ENCODE measurements around the gene SORBS2. TPM values are rescaled to one million over a fixed set of nuclear protein-coding genes. Genes with fewer than 3 reads are reported as not detected.

Gene SORBS2
- total RNA-seq, 1 donor from 2014 or later: 94.2 TPM

DNA sequence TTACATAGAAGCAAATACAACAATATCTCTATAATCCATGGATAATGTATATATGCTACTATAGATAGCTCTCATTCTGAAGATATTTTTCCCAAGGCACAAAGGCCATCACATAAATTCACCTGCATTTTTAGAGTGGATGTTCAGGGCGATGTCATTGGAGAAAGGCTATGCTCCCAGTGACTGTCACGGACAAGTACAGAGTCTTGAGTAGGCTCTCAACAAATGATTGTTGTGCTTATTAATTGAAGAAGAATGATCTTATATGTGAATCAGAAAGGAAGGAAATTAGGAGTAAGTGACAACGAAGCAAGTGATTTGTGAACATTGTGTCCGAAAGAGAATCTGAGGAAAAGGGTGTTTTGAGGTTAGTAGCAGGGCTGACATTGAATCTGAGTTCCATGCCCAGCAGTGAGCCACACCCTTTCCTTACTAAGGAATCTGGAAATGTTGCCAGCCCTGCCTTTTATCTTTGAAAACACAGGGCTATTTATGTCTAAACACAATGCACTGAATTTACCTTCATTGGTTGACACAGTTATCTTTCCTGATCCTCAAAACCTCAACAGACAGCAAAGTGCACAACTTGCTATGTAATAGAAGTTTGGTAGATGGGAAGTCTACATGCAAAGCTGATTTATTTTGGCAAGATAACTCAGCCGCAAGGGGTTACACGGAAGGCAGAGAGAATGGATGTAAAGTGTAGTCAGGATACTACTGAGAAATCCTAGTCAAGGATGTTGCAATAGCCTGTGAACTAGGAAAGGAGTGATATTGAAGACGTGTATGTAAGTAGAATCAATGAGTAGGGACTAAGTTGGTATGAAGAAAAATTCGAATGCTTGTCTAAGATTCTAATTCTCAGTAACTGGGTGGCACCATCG, 50.4 kb downstream of the SORBS2 start:
- H3K4me3 Mint-ChIP-seq (ENCODE audit: low read depth): no peak overlapping the region
- H3K27ac Mint-ChIP-seq: no peak overlapping the region
- peaks cover 2% of the 10 kb centered on the region for H3K4me1 Mint-ChIP-seq (ENCODE audit: low read depth)
- no peaks in the 10 kb centered on the region for H3K27me3 Mint-ChIP-seq
- no peak for DNase-seq (ENCODE audit: low spot score, unreplicated experiment)
- no peaks in the 10 kb centered on the region for H3K9me3 Mint-ChIP-seq (ENCODE audit: low read depth)
- TF ChIP-seq, protein P1, sequence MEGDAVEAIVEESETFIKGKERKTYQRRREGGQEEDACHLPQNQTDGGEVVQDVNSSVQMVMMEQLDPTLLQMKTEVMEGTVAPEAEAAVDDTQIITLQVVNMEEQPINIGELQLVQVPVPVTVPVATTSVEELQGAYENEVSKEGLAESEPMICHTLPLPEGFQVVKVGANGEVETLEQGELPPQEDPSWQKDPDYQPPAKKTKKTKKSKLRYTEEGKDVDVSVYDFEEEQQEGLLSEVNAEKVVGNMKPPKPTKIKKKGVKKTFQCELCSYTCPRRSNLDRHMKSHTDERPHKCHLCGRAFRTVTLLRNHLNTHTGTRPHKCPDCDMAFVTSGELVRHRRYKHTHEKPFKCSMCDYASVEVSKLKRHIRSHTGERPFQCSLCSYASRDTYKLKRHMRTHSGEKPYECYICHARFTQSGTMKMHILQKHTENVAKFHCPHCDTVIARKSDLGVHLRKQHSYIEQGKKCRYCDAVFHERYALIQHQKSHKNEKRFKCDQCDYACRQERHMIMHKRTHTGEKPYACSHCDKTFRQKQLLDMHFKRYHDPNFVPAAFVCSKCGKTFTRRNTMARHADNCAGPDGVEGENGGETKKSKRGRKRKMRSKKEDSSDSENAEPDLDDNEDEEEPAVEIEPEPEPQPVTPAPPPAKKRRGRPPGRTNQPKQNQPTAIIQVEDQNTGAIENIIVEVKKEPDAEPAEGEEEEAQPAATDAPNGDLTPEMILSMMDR (IDR thresholded peaks at IDR 0.05; ENCODE audit: unreplicated experiment): no peak
- peaks cover 22% of the 10 kb centered on the region for H3K36me3 Mint-ChIP-seq (ENCODE audit: insufficient read depth)

DNA sequence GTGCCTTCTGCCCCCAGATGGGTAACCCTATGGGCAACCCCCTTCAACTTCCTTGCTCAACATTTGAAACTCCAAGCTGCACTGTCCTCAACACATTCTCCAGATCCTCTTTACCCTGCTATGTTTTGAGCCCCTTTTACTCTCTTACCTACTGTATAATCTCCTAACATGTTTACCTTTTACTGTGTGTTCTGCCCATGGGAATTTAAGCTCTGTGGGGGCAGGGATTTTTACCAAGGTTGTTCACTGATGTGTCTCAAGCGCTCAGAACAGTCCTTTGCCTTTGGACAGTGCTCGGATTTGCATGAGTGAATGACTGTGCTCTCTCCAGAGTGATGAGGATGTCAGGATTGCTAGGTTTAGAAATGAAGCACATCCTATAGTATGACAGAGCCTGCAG, 53.2 kb downstream of the SORBS2 start:
- peaks cover 3% of the 10 kb centered on the region for H3K9me3 Mint-ChIP-seq (ENCODE audit: low read depth)
- no peaks in the 10 kb centered on the region for H3K27me3 Mint-ChIP-seq
- no peak overlapping the region for H3K27ac Mint-ChIP-seq
- TF ChIP-seq, protein P1 (IDR thresholded peaks at IDR 0.05; ENCODE audit: unreplicated experiment): no peak
- no peak for DNase-seq (ENCODE audit: low spot score, unreplicated experiment)
- peaks cover 25% of the 10 kb centered on the region for H3K36me3 Mint-ChIP-seq (ENCODE audit: insufficient read depth)
- H3K4me3 Mint-ChIP-seq (ENCODE audit: low read depth): no peak overlapping the region
- H3K4me1 Mint-ChIP-seq (ENCODE audit: low read depth): peaks cover 15% of the 10 kb centered on the region

DNA sequence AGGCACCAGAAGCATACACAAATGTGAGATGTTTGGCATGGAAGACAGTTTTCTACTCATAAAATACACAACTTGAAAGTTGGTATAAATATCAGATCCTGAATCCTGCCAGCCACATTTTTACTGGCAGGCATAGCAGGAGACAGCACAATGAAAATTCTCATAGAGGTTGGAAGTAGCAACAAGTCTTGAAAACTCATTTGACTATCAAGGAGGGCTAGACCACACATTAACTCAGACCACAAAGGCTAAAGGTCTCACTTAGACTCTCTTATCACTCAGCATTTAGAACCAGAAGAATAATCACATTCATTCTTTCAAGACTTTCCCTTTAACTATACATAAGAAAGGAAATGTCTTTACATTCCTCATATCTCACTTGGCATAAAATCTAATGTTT, 56.5 kb downstream of the SORBS2 start:
- Mint-ChIP-seq H3K9me3 (ENCODE audit: low read depth) (peaks cover 3% of the 10 kb centered on the region), H3K27me3 (no peaks in the 10 kb centered on the region), H3K4me1 (ENCODE audit: low read depth) (peaks cover 18% of the 10 kb centered on the region), H3K27ac (peak overlapping the region; percentile 14), H3K36me3 (ENCODE audit: insufficient read depth) (peaks cover 15% of the 10 kb centered on the region), H3K4me3 (ENCODE audit: low read depth) (no peak overlapping the region)
- DNase-seq (ENCODE audit: low spot score, unreplicated experiment): no peak
- TF ChIP-seq, protein P1 (IDR thresholded peaks at IDR 0.05; ENCODE audit: unreplicated experiment): no peak

DNA sequence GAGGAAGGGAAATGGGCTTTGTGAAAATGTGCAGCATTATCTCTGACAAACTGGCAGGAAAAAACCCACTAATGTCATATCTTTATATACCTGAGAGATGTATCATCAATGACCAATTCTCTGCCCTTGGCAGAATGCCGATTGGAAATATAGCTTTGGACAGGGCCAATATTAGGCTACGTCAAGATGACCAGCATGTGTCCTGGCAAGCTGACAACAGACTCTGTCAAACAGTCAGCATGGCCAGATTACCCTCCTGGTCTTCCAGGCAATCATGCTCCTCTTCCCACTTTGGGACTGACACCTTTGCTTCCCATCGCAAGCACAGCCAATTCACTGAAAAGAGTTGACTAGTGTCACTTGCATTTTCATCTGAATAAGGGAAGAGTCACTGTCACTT, 57.0 kb downstream of the SORBS2 start:
- H3K36me3 Mint-ChIP-seq (ENCODE audit: insufficient read depth): peaks cover 13% of the 10 kb centered on the region
- TF ChIP-seq, protein P1 (IDR thresholded peaks at IDR 0.05; ENCODE audit: unreplicated experiment): no peak
- peaks cover 3% of the 10 kb centered on the region for H3K9me3 Mint-ChIP-seq (ENCODE audit: low read depth)
- H3K27ac Mint-ChIP-seq: peak overlapping the region; percentile 14
- no peaks in the 10 kb centered on the region for H3K27me3 Mint-ChIP-seq
- DNase-seq (ENCODE audit: low spot score, unreplicated experiment): no peak
- peaks cover 19% of the 10 kb centered on the region for H3K4me1 Mint-ChIP-seq (ENCODE audit: low read depth)
- no peak overlapping the region for H3K4me3 Mint-ChIP-seq (ENCODE audit: low read depth)

DNA sequence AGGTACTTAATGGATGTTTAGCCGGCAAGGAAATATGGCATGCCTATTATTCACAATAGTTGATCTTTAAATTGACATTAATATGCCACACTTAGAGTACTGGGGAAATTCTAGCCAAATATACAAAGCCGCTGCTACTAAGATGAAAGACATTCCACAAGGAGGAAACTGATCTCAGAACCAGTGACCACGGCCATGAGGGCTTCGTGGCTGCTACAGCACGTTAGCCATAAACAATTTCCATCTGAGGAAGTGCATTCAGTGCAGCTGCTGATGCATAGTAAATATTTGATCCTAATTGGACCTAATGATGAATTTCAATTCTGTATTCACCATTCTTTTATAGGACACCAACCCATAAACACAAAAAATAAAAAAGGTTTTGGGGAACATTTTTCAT, 59.1 kb downstream of the SORBS2 start:
- Mint-ChIP-seq H3K27me3 (no peaks in the 10 kb centered on the region), H3K36me3 (ENCODE audit: insufficient read depth) (peaks cover 8% of the 10 kb centered on the region), H3K4me3 (ENCODE audit: low read depth) (no peak overlapping the region), H3K27ac (no peak overlapping the region), H3K4me1 (ENCODE audit: low read depth) (peaks cover 19% of the 10 kb centered on the region), H3K9me3 (ENCODE audit: low read depth) (peaks cover 3% of the 10 kb centered on the region)
- DNase-seq (ENCODE audit: low spot score, unreplicated experiment): no peak
- TF ChIP-seq, protein P1 (IDR thresholded peaks at IDR 0.05; ENCODE audit: unreplicated experiment): no peak

All from progenitor cell of endocrine pancreas (in vitro differentiated cells).